GM19023 (cell line): ENCODE results near the gene CSF2.
"Not testable (repeated sequence)": the region's sequence is repeated elsewhere in the genome, so short reads cannot be mapped to it uniquely, and the experiment has no call there.

Source experiments
- ATAC-seq: cut with Tn5 transposase; IDR thresholded peaks from one replicate; pipeline ENCODE4 v1.9.1; 2021; ENCODE audit warnings: mild to moderate bottlenecking, moderate library complexity; ENCODE audit not compliant: unreplicated experiment

The CSF2 gene

GRCh38 chr5:132105688-132106087 is 32.1 kb downstream of the CSF2 start:
- no peak for ATAC-seq

- not testable (repeated sequence) for ATAC-seq
Measured at GRCh38 chr5:132108495-132108894, 34.9 kb downstream of the CSF2 start.

- ATAC-seq: not testable (repeated sequence)
Measured at GRCh38 chr5:132108957-132109356, 35.4 kb downstream of the CSF2 start.

DNA sequence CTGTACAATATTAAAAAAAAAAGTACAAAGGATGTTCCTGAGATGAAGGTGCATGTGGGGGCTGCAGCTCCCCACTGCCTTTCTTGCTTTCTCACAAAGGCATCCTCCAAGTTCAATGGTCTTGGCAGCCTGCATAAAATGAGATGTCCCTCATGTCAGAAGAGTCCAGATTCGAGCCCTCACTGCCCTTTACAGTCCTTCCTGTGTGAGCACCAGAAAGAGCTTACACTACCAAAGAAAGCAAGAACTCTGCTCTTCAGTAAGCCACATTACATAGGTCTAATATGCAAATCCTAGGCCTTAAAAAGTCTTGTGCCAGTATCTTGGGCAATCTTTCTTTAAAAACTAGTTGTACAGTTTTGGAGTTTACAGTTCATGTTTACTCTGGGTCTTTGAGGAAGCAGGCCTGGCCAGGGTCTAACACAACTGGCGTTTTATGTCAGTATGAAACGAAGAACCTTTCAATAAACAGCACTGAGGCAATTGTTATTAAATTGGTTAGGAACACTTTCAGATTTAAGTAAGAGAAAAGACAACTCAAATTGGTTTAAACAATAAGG is 36.0 kb downstream of the CSF2 start:
- no peak for ATAC-seq

DNA sequence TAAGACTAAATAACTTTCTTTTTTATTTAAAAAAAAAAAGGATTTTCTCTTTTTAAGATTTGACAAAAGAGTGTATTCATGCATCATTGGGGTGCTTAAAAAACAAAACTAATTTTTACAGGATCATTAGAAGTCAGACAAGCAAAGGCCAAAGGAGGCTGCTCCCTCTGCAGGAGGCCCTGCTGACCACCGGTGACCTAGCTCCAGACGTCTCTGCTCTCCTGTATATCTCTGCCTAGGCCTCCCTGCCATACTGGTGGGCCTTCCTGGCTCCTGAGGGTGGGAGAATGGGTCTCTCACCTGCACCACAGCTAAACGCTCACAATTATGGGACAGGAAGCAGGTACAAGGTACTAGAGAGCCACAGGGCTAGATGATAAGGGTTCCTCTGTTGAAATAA is 36.6 kb downstream of the CSF2 start:
- no peak for ATAC-seq

DNA sequence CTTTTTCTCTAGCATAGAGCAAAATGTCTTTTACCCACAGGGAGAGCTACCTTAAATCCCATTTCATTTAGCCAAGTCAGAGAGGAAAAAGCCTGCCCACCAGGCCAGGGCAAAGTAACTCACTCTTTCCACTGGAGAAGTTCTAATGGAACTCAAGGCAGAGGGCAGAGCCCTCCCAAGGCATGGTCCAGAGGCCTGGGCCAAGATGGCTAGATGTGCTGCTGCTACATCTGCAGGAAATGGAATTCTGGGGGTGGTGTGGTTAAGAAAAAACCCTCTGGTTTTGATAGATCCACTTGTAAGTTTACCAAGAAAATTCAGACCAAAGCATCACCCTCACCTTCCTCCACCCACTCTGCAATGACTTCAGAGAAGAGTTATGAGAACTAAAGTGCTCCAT is 37.3 kb downstream of the CSF2 start:
- ATAC-seq: no peak

GRCh38 chr5:132112111-132112510 is 38.5 kb downstream of the CSF2 start:
- ATAC-seq: no peak

GRCh38 chr5:132114150-132115121 is 40.8 kb downstream of the CSF2 start:
- ATAC-seq: no peak

- ATAC-seq: no peak
Measured at GRCh38 chr5:132115375-132115774, 41.8 kb downstream of the CSF2 start.

GRCh38 chr5:132116072-132116471 is 42.5 kb downstream of the CSF2 start:
- no peak for ATAC-seq

GRCh38 chr5:132116909-132117489 is 43.4 kb downstream of the CSF2 start:
- not testable (repeated sequence) for ATAC-seq

DNA sequence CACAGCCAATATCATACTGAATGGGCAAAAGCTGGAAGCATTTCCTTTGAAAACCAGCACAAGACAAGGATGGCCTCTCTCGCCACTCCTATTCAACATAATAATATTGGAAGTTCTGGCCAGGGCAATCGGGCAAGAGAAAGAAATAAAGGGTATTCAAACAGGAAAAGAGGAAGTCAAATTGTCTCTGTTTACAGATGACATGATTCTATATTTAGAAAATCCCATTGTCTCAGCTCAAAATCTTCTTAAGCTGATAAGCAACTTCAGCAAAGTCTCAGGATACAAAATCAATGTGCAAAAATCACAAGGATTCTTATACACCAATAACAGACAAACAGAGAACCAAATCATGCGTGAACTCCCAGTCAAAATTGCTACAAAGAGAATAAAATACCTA is 47.1 kb downstream of the CSF2 start:
- not testable (repeated sequence) for ATAC-seq

- not testable (repeated sequence) for ATAC-seq
Measured at GRCh38 chr5:132122971-132123370, 49.4 kb downstream of the CSF2 start.

DNA sequence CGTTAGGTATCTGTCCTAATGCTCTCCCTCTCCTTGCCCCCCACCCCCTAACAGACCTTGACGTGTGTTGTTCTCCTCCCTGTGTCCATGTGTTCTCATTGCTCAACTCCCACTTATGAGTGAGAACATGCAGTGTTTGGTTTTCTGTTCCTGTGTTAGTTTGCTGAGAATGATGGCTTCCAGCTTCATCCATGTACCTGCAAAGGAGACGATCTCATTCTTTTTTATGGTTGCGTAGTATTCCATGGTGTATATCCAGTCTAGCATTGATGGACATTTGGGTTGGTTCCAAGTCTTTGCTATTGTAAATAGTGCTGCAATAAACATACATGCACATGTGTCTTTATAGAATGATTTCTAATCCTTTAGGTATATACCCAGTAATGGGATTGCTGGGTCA is 50.0 kb downstream of the CSF2 start:
- ATAC-seq: not testable (repeated sequence)
